ENCODE results near the gene DPP6. TPM values are rescaled to one million over a fixed set of nuclear protein-coding genes. Genes with fewer than 3 reads are reported as not detected.

Gene DPP6
- total and polyA plus RNA-seq, 2 of the 8 experiments (the other 6 are each of a cell fraction or from before 2014, with no cell fraction given) = 4.7 to 6.8 TPM

- H3K36me3 ChIP-seq (ENCODE audit: control insufficient read depth in 2 of 4, insufficient read depth in 4 of 4, low read length in 3 of 4) = no peaks in the 10 kb centered on the region
- H3K4me3 ChIP-seq (ENCODE audit: extremely low read depth in 1 of 4, insufficient read depth in 2 of 4, low read depth in 3 of 4, low read length in 4 of 4) = no peak overlapping the region
- POLR2A ChIA-PET (ENCODE audit: partially characterized antibody) = no interaction called here
- no peaks in the 10 kb centered on the region for H3K79me2 ChIP-seq (ENCODE audit: control insufficient read depth in 1 of 2, insufficient read depth in 2 of 2, low read length in 2 of 2)
- H2AFZ ChIP-seq (ENCODE audit: low read length) = no peak overlapping the region
- H3K4me2 ChIP-seq (ENCODE audit: insufficient read depth in 1 of 2, low read depth in 2 of 2, low read length in 2 of 2) = no peak overlapping the region
- H3K9ac ChIP-seq (replicated peaks in 1 of 4; ENCODE audit: extremely low read depth in 1 of 4, low read depth in 3 of 4, low read length in 3 of 4) = no peak overlapping the region
- H3K4me1 ChIP-seq (replicated peaks in 1 of 4; ENCODE audit: control insufficient read depth in 3 of 4, insufficient read depth in 4 of 4, low read length in 3 of 4) = no peaks in the 10 kb centered on the region
- no peaks in the 10 kb centered on the region for H3K23me2 ChIP-seq (ENCODE audit: low read depth, low read length)
- CTCF ChIA-PET (ENCODE audit: partially characterized antibody) = interaction anchor here (0.7 to 1.2 kb wide), 4 partner anchors 12 to 118 kb away, joined by 3 read pairs; no protein-coding TSS in a partner anchor
- no peak overlapping the region for H4K8ac ChIP-seq (ENCODE audit: extremely low read depth, insufficient read depth, low read length)
- H3K9me3 ChIP-seq (ENCODE audit: insufficient read depth in 2 of 2, low read depth in 1 of 2, low read length in 1 of 2) = peaks cover 6 to 8% of the 10 kb centered on the region in 2 experiments; a peak in 2 of 4 replicates
- H2BK12ac ChIP-seq (ENCODE audit: low read depth, low read length) = no peak overlapping the region
- no peak overlapping the region for H3K14ac ChIP-seq (ENCODE audit: insufficient read length)
- H2BK5ac ChIP-seq (ENCODE audit: low read depth, low read length) = no peak overlapping the region
- no peak overlapping the region for H3K56ac ChIP-seq (replicated peaks; ENCODE audit: insufficient read length, low read depth, low read length)
- H3K27ac ChIP-seq (ENCODE audit: low read depth, low read length) = no peak overlapping the region
- WGBS, 2 experiments (ENCODE audit: extremely low coverage in 1 of 2, insufficient coverage in 1 of 2, insufficient read length in 1 of 2, insufficient replicate concordance in 2 of 2, low coverage in 1 of 2, low lambda C conversion rate in 2 of 2, missing lambda C conversion rate in 1 of 2) = 96% methylated on average over 3 of the region's 3 CpGs; no CpG with 5 or more reads in 1 of the 2 experiments
- H3K23ac ChIP-seq (ENCODE audit: insufficient read length) = no peak overlapping the region
- TF ChIP-seq SUZ12 (IDR thresholded peaks at IDR 0.05; ENCODE audit: low read length) (no peak), TCF12 (IDR thresholded peaks at IDR 0.05; ENCODE audit: low read depth, low read length) (no peak)
- no peak for FAIRE-seq
- H2AK5ac ChIP-seq (ENCODE audit: low read depth, low read length) = no peak overlapping the region
- H3K4ac ChIP-seq (replicated peaks; ENCODE audit: insufficient read length, low read depth, low read length) = no peak overlapping the region
- H2BK120ac ChIP-seq (replicated peaks; ENCODE audit: low read depth, low read length) = no peak overlapping the region
- no peaks in the 10 kb centered on the region for H3K79me1 ChIP-seq (ENCODE audit: low read depth, low read length)
- no peak overlapping the region for H3K18ac ChIP-seq (ENCODE audit: extremely low read depth, low read length)
- H3K27me3 ChIP-seq (replicated peaks in 1 of 4; ENCODE audit: control insufficient read depth in 3 of 4, extremely low read depth in 1 of 4, insufficient read depth in 3 of 4, low read length in 3 of 4) = no peaks in the 10 kb centered on the region
- H2BK15ac ChIP-seq (ENCODE audit: low read length) = no peak overlapping the region
- H2BK20ac ChIP-seq (ENCODE audit: low read length) = no peak overlapping the region
- H4K20me1 ChIP-seq (replicated peaks in 1 of 2; ENCODE audit: control insufficient read depth in 1 of 2, insufficient read depth in 2 of 2, low read length in 2 of 2) = no peaks in the 10 kb centered on the region
- H4K91ac ChIP-seq (replicated peaks; ENCODE audit: insufficient read length, low read length) = no peak overlapping the region
- H4K5ac ChIP-seq (ENCODE audit: insufficient read length, low read depth, low read length) = no peak overlapping the region
- DNase-seq (ENCODE audit: low read depth in 1 of 2, low spot score in 2 of 2) = no peak
Observed at GRCh38 chr7:154241988-154242387, 189.8 kb downstream of the DPP6 start.
